Measurements from ENCODE around the gene ANKRD2. TPM values are rescaled to one million over a fixed set of nuclear protein-coding genes. Genes with fewer than 3 reads are reported as not detected.

Gene ANKRD2
- total RNA-seq, 1 donor from 2014 or later = not detected

- no peaks in the 10 kb centered on the region for H3K4me1 Mint-ChIP-seq (ENCODE audit: low read depth)
- no peak overlapping the region for H3K4me3 Mint-ChIP-seq (ENCODE audit: low read depth)
- no peaks in the 10 kb centered on the region for H3K27me3 Mint-ChIP-seq
- H3K9me3 Mint-ChIP-seq (ENCODE audit: low read depth) = peaks cover 4% of the 10 kb centered on the region
- DNase-seq (ENCODE audit: low spot score, unreplicated experiment) = no peak
- peaks cover 5% of the 10 kb centered on the region for H3K36me3 Mint-ChIP-seq (ENCODE audit: insufficient read depth)
- peak overlapping the region; percentile 48 for H3K27ac Mint-ChIP-seq
- no peak for TF ChIP-seq CTCF (IDR thresholded peaks at IDR 0.05; ENCODE audit: unreplicated experiment)
Observed at GRCh38 chr10:97529685-97530465, 42.7 kb upstream of the ANKRD2 start.

- Mint-ChIP-seq H3K36me3 (ENCODE audit: insufficient read depth) (peaks cover 5% of the 10 kb centered on the region), H3K9me3 (ENCODE audit: low read depth) (peaks cover 4% of the 10 kb centered on the region), H3K4me3 (ENCODE audit: low read depth) (no peak overlapping the region), H3K27me3 (no peaks in the 10 kb centered on the region), H3K4me1 (ENCODE audit: low read depth) (no peaks in the 10 kb centered on the region), H3K27ac (no peak overlapping the region)
- TF ChIP-seq CTCF (IDR thresholded peaks at IDR 0.05; ENCODE audit: unreplicated experiment) = no peak
- DNase-seq (ENCODE audit: low spot score, unreplicated experiment) = no peak
Observed at GRCh38 chr10:97531401-97531986, 41.1 kb upstream of the ANKRD2 start.

- H3K4me3 Mint-ChIP-seq (ENCODE audit: low read depth) = no peak overlapping the region
- H3K36me3 Mint-ChIP-seq (ENCODE audit: insufficient read depth) = peaks cover 5% of the 10 kb centered on the region
- H3K27me3 Mint-ChIP-seq = no peaks in the 10 kb centered on the region
- peaks cover 4% of the 10 kb centered on the region for H3K9me3 Mint-ChIP-seq (ENCODE audit: low read depth)
- DNase-seq (ENCODE audit: low spot score, unreplicated experiment) = no peak
- no peak overlapping the region for H3K27ac Mint-ChIP-seq
- H3K4me1 Mint-ChIP-seq (ENCODE audit: low read depth) = no peaks in the 10 kb centered on the region
- no peak for TF ChIP-seq CTCF (IDR thresholded peaks at IDR 0.05; ENCODE audit: unreplicated experiment)
Observed at GRCh38 chr10:97532935-97533671, 39.5 kb upstream of the ANKRD2 start.

GRCh38 chr10:97533888-97534287, 38.7 kb upstream of the ANKRD2 start:
- peaks cover 5% of the 10 kb centered on the region for H3K36me3 Mint-ChIP-seq (ENCODE audit: insufficient read depth)

More at GRCh38 chr10:97533888-97534287, 38.7 kb upstream of the ANKRD2 start:
- no peak overlapping the region for H3K4me3 Mint-ChIP-seq (ENCODE audit: low read depth)
- no peaks in the 10 kb centered on the region for H3K4me1 Mint-ChIP-seq (ENCODE audit: low read depth)
- DNase-seq (ENCODE audit: low spot score, unreplicated experiment) = no peak
- peaks cover 4% of the 10 kb centered on the region for H3K9me3 Mint-ChIP-seq (ENCODE audit: low read depth)
- H3K27ac Mint-ChIP-seq = no peak overlapping the region
- no peaks in the 10 kb centered on the region for H3K27me3 Mint-ChIP-seq
- TF ChIP-seq CTCF (IDR thresholded peaks at IDR 0.05; ENCODE audit: unreplicated experiment) = no peak
